ENCODE measurements around the gene NLRC5. TPM values are rescaled to one million over a fixed set of nuclear protein-coding genes. Genes with fewer than 3 reads are reported as not detected.
"Not testable (repeated sequence)": the region's sequence is repeated elsewhere in the genome, so short reads cannot be mapped to it uniquely, and the experiment has no call there.

Gene NLRC5
- total RNA-seq, 1 experiment from 2014 or later: 0.98 TPM

- Histone ChIP-seq H3K9me3 (ENCODE audit: low read length) (no peaks in the 10 kb centered on the region), H4K20me1 (ENCODE audit: low read length) (no peaks in the 10 kb centered on the region), H3K9ac (ENCODE audit: low read length) (no peak overlapping the region), H3K4me3 (ENCODE audit: low read length) (no peak overlapping the region), H2AFZ (ENCODE audit: low read length) (no peak overlapping the region), H3F3A (ENCODE audit: low read length, unreplicated experiment) (no peaks in the 10 kb centered on the region), H3K36me3 (ENCODE audit: low read depth, low read length) (no peaks in the 10 kb centered on the region), H3K4me1 (ENCODE audit: insufficient read depth, low read length) (0 out of 2 replicates have a peak, but pooled peaks cover 7% of the 10 kb centered on the region), H3K9me2 (replicated peaks; ENCODE audit: low read length) (no peaks in the 10 kb centered on the region), H3K27ac (ENCODE audit: low read length) (no peak overlapping the region), H3K79me2 (ENCODE audit: low read length) (no peaks in the 10 kb centered on the region), H3K4me2 (ENCODE audit: low read length) (no peak overlapping the region), H3K27me3 (ENCODE audit: low read length) (no peaks in the 10 kb centered on the region)
- intact Hi-C loops (cut with micrococcal nuclease): no loop called here
- TF ChIP-seq EZH2phosphoT487 (IDR thresholded peaks at IDR 0.05; ENCODE audit: borderline replicate concordance, low read length): no peak
- no peak for TF ChIP-seq CTCF (conservative IDR thresholded peaks at IDR 0.05; ENCODE audit: low read depth, low read length)
- TF ChIP-seq EZH2 (IDR thresholded peaks at IDR 0.05; ENCODE audit: low read length, unreplicated experiment): no peak
- no TSS peak for BruUV-seq (replicated peaks)
- ChIA-PET CTCF (no interaction called here), POLR2A (ENCODE audit: unreplicated experiment) (no interaction called here)
- DNase-seq: no peak
- no peak for ATAC-seq
These were observed 109.0 kb downstream of the NLRC5 start for GRCh38 chr16:57098188-57098841.

DNA sequence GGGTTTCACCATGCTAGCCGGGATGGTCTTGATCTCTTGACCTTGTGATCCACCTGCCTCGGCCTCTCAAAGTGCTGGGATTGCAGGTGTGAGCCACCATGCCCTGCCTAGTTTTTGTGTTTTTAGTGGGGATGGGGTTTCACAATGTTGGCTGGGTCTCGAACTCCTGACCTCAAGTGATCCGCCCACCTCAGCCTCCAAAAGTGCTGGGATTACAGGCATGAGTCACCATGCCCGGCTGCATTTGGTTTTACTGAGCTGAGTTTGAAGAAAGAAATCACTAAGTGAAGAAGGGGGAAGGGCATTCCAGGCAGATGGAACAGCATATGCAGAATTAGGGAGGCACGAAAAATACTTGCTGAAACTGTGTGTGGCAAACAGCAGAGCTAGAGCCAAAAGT is 110.6 kb downstream of the NLRC5 start:
- H3K79me2 ChIP-seq (ENCODE audit: low read length); H3K9me2 ChIP-seq (replicated peaks; ENCODE audit: low read length); ATAC-seq; H3K36me3 ChIP-seq (ENCODE audit: low read depth, low read length); CTCF ChIA-PET; intact Hi-C loops (cut with micrococcal nuclease); H3K27me3 ChIP-seq (ENCODE audit: low read length); H3K27ac ChIP-seq (ENCODE audit: low read length); H3K9ac ChIP-seq (ENCODE audit: low read length); H3F3A ChIP-seq (ENCODE audit: low read length, unreplicated experiment); H3K4me3 ChIP-seq (ENCODE audit: low read length); H2AFZ ChIP-seq (ENCODE audit: low read length); H3K4me1 ChIP-seq (ENCODE audit: insufficient read depth, low read length); H3K4me2 ChIP-seq (ENCODE audit: low read length); H4K20me1 ChIP-seq (ENCODE audit: low read length); H3K9me3 ChIP-seq (ENCODE audit: low read length); BruUV-seq (replicated peaks); POLR2A ChIA-PET (ENCODE audit: unreplicated experiment): not testable (repeated sequence)
- peak; percentile 16 for DNase-seq

DNA sequence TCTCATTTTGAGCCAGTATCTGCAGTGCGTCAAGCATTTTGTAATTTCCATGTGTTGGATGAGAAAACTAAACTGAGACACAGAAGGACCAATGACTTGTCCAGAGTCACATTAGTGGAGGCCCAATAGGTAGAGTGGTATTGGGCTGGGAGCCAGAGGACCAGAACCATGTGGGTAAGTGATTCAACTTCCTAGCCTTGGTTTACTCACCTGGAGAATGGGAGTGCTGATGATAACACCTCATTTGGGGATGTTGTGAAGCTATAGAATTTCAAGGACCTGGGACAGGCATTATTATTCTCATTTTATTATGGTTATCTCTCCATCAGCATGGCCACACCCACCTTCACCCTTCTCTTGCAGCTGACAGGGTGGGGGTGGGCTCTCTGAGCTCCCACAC is 111.1 kb downstream of the NLRC5 start:
- Histone ChIP-seq H3K4me1 (ENCODE audit: insufficient read depth, low read length) (0 out of 2 replicates have a peak, but pooled peaks cover 7% of the 10 kb centered on the region), H3K9ac (ENCODE audit: low read length) (no peak overlapping the region), H3K27me3 (ENCODE audit: low read length) (no peaks in the 10 kb centered on the region), H3K9me3 (ENCODE audit: low read length) (no peaks in the 10 kb centered on the region), H3K27ac (ENCODE audit: low read length) (no peak overlapping the region), H3K4me3 (ENCODE audit: low read length) (no peak overlapping the region), H3F3A (ENCODE audit: low read length, unreplicated experiment) (no peaks in the 10 kb centered on the region), H2AFZ (ENCODE audit: low read length) (no peak overlapping the region), H4K20me1 (ENCODE audit: low read length) (no peaks in the 10 kb centered on the region), H3K36me3 (ENCODE audit: low read depth, low read length) (no peaks in the 10 kb centered on the region), H3K79me2 (ENCODE audit: low read length) (no peaks in the 10 kb centered on the region), H3K9me2 (replicated peaks; ENCODE audit: low read length) (no peaks in the 10 kb centered on the region), H3K4me2 (ENCODE audit: low read length) (no peak overlapping the region)
- POLR2A ChIA-PET (ENCODE audit: unreplicated experiment): no interaction called here
- intact Hi-C loops (cut with micrococcal nuclease): no loop called here
- DNase-seq (no peak), ATAC-seq (no peak)
- no TSS peak for BruUV-seq (replicated peaks)
- TF ChIP-seq EZH2phosphoT487 (IDR thresholded peaks at IDR 0.05; ENCODE audit: borderline replicate concordance, low read length) (no peak), CTCF (conservative IDR thresholded peaks at IDR 0.05; ENCODE audit: low read depth, low read length) (no peak), EZH2 (IDR thresholded peaks at IDR 0.05; ENCODE audit: low read length, unreplicated experiment) (no peak)
- CTCF ChIA-PET: no interaction called here
